ENCODE results near the gene STARD3NL.

Gene STARD3NL

DNA sequence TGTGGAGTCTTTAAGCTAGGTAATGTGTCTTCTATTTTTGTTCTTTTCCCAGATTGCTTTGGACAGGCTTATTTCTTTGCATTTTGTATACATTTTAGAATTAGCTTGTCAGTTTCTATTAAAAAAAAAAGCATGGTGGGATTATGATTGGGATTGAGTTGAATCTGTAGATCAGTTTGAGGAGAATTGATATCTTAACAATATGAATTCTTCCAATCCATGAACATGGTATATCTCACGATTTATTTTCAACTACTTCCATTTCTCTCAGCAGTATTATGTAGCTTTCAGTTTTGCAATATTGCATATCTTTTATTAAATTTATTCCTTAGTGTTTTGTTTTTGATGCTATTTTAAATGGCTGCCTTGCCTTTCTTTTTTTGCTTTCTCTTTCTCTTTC, 13.7 kb downstream of the STARD3NL start:
- ATAC-seq (replicated peaks) (no peak), DNase-seq (no peak)
- Mint-ChIP-seq H3K27me3 (no peaks in the 10 kb centered on the region), H3K9me3 (peaks cover 2 to 4% of the 10 kb centered on the region in 2 donors), H3K4me1 (peaks cover 26 to 49% of the 10 kb centered on the region in 2 donors), H3K36me3 (peaks cover 8 to 14% of the 10 kb centered on the region in 2 donors), H3K27ac (no peak overlapping the region), H3K4me3 (no peak overlapping the region)

DNA sequence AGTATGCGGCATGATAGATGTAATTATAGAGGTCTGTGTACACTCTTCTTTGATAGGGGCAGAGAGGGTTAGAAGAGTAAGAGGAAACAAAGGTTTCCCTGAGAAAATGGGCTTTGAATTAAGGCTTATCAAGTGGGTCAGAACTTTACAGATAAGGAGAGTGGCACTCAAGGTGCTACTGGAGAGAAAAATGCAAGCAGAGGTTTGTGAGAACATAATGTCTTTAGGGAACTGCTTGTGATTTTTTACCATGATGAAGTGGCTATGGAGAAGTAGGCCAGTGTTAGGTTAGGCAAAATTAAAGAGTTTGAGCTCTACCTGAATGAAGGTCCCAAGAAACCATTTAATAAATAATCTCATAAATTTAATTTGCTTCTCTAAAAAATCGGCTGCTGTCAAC, 14.3 kb downstream of the STARD3NL start:
- H3K36me3 Mint-ChIP-seq, result peaks cover 10 to 13% of the 10 kb centered on the region in 2 donors
- H3K9me3 Mint-ChIP-seq, result peaks cover 2 to 4% of the 10 kb centered on the region in 2 donors
- peaks cover 25 to 49% of the 10 kb centered on the region in 2 donors for H3K4me1 Mint-ChIP-seq
- H3K27ac Mint-ChIP-seq, result no peak overlapping the region
- no peak overlapping the region for H3K4me3 Mint-ChIP-seq
- DNase-seq, result no peak
- no peaks in the 10 kb centered on the region for H3K27me3 Mint-ChIP-seq
- no peak for ATAC-seq (replicated peaks)

GRCh38 chr7:38195804-38196595, 18.0 kb downstream of the STARD3NL start:
- H3K4me1 Mint-ChIP-seq, result peaks cover 17 to 35% of the 10 kb centered on the region in 2 donors
- ATAC-seq (replicated peaks) (no peak), DNase-seq (no peak)
- no peak overlapping the region for H3K27ac Mint-ChIP-seq
- H3K9me3 Mint-ChIP-seq, result peaks cover 2 to 4% of the 10 kb centered on the region in 2 donors
- no peak overlapping the region for H3K4me3 Mint-ChIP-seq
- H3K36me3 Mint-ChIP-seq, result peaks cover 10 to 13% of the 10 kb centered on the region in 2 donors
- no peaks in the 10 kb centered on the region for H3K27me3 Mint-ChIP-seq

DNA sequence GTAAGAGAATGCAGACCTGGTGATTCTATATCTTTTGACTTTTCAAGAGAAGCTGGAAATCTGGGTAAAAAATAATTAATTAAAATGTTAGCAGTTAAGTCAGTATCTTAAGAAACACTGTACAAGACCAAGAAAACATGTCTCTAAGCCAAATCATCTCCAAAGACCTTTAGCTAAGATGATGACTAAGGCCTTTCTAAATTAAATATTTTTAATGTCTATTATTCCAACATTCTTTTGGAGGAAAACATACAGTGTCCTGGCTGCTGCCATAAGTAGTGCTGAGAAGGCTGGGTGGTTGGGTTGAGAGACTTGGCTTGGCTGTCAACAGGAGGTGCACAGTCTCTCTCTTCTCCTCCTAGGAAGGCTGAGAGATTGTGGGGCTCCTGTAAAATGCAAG, 20.3 kb downstream of the STARD3NL start:
- ATAC-seq (replicated peaks), result no peak
- no peak for DNase-seq
- H3K4me1 Mint-ChIP-seq, result peaks cover 13 to 22% of the 10 kb centered on the region in 2 donors
- peaks cover 6 to 8% of the 10 kb centered on the region in 2 donors for H3K36me3 Mint-ChIP-seq
- H3K27ac Mint-ChIP-seq, result no peak overlapping the region
- no peaks in the 10 kb centered on the region for H3K9me3 Mint-ChIP-seq
- no peaks in the 10 kb centered on the region for H3K27me3 Mint-ChIP-seq
- no peak overlapping the region for H3K4me3 Mint-ChIP-seq

DNA sequence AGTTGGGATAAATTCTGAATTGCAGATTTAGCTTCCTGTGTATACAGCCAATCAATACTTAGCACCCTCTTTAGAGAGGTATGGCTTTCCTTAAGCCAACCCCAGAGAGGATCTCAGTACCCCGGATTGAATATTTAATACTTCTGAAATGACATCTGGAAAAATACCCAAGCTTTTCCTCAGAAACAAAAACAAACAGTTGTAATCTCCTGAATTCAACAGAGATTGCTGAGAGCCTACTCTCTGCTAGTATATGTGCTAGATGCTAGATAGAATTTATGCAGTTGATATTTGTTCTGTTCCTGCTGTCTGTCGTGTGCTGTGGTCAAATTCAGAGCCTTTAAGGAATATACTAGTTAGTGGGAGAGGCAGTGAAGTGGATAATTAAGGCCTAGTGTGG, 21.1 kb downstream of the STARD3NL start:
- peaks cover 6 to 8% of the 10 kb centered on the region in 2 donors for H3K36me3 Mint-ChIP-seq
- DNase-seq (no peak), ATAC-seq (replicated peaks) (no peak)
- H3K27ac Mint-ChIP-seq, result no peak overlapping the region
- H3K4me3 Mint-ChIP-seq, result no peak overlapping the region
- H3K4me1 Mint-ChIP-seq, result peaks cover 13 to 22% of the 10 kb centered on the region in 2 donors
- no peaks in the 10 kb centered on the region for H3K9me3 Mint-ChIP-seq
- H3K27me3 Mint-ChIP-seq, result no peaks in the 10 kb centered on the region

- ATAC-seq (replicated peaks), result no peak
- Mint-ChIP-seq H3K4me3 (no peak overlapping the region), H3K4me1 (peaks cover 13 to 22% of the 10 kb centered on the region in 2 donors), H3K9me3 (no peaks in the 10 kb centered on the region), H3K27me3 (no peaks in the 10 kb centered on the region), H3K36me3 (peaks cover 6 to 8% of the 10 kb centered on the region in 2 donors), H3K27ac (no peak overlapping the region)
- DNase-seq, result no peak
These were observed 21.7 kb downstream of the STARD3NL start for GRCh38 chr7:38199782-38200181.

DNA sequence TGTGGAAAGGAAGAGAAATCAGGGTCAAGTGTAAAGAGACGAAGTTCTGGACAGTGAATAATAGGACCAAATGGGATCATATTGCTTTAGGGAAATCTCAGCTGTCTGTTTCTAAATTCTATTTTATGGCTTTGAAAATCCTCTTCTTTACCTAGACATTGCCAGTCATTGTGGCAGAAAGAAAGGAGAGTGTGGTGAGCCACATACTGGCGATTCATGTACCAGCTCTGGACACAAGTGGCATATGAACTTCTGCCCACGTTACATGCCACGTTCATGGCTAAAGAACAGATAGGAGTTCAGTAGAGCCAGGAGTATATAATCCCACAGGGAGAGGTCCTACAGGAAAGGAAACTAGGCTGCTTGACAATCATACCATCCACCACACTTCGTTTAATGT, 28.0 kb downstream of the STARD3NL start:
- no peak overlapping the region for H3K27ac Mint-ChIP-seq
- ATAC-seq (replicated peaks), result no peak
- no peak for DNase-seq
- H3K9me3 Mint-ChIP-seq, result no peaks in the 10 kb centered on the region
- H3K27me3 Mint-ChIP-seq, result no peaks in the 10 kb centered on the region
- peaks cover 0 to 2% of the 10 kb centered on the region in 2 donors for H3K4me1 Mint-ChIP-seq
- H3K36me3 Mint-ChIP-seq, result peaks cover 7 to 16% of the 10 kb centered on the region in 2 donors
- H3K4me3 Mint-ChIP-seq, result no peak overlapping the region

- Mint-ChIP-seq H3K4me1 (peaks cover 0 to 7% of the 10 kb centered on the region in 2 donors), H3K27ac (no peak overlapping the region), H3K9me3 (no peaks in the 10 kb centered on the region), H3K36me3 (peaks cover 6 to 17% of the 10 kb centered on the region in 2 donors), H3K27me3 (no peaks in the 10 kb centered on the region), H3K4me3 (no peak overlapping the region)
- DNase-seq (no peak), ATAC-seq (replicated peaks) (no peak)
These were observed 29.8 kb downstream of the STARD3NL start for GRCh38 chr7:38207843-38208242.

GRCh38 chr7:38211486-38211885, 33.4 kb downstream of the STARD3NL start:
- H3K27me3 Mint-ChIP-seq, result no peaks in the 10 kb centered on the region
- H3K27ac Mint-ChIP-seq, result no peak overlapping the region
- H3K36me3 Mint-ChIP-seq, result peaks cover 4 to 19% of the 10 kb centered on the region in 2 donors
- H3K9me3 Mint-ChIP-seq, result no peaks in the 10 kb centered on the region
- H3K4me3 Mint-ChIP-seq, result no peak overlapping the region
- DNase-seq (no peak), ATAC-seq (replicated peaks) (no peak)
- H3K4me1 Mint-ChIP-seq, result peaks cover 7 to 8% of the 10 kb centered on the region in 2 donors

- DNase-seq (no peak), ATAC-seq (replicated peaks) (no peak)
- Mint-ChIP-seq H3K9me3 (no peaks in the 10 kb centered on the region), H3K36me3 (peaks cover 4 to 19% of the 10 kb centered on the region in 2 donors), H3K27ac (no peak overlapping the region), H3K4me1 (peaks cover 7 to 8% of the 10 kb centered on the region in 2 donors), H3K27me3 (no peaks in the 10 kb centered on the region), H3K4me3 (no peak overlapping the region)
These were observed 33.9 kb downstream of the STARD3NL start for GRCh38 chr7:38211940-38212339.

DNA sequence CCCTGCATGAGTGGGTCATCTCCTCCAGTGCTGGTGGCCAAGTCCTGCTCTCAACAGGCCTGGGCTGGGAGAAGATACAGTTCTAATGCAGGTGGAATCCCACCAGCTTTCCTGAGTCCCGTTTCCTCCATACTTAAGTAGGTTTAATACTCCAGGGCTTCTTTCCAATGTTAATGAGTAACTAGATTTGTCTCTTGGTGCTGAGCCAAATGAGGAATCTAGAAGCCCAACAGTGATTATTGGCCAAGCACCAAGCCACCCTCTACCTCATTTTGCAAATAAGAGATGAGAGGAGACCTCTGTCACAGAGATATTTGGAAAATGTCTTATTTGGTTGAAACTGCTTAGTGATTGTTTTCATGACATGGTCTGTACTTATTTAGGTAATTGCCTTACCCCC, 37.1 kb downstream of the STARD3NL start:
- Mint-ChIP-seq H3K27me3 (no peaks in the 10 kb centered on the region), H3K36me3 (peaks cover 18 to 23% of the 10 kb centered on the region in 2 donors), H3K27ac (no peak overlapping the region), H3K4me3 (no peak overlapping the region), H3K9me3 (no peaks in the 10 kb centered on the region), H3K4me1 (peaks cover 7 to 8% of the 10 kb centered on the region in 2 donors)
- no peak for DNase-seq
- ATAC-seq (replicated peaks), result no peak

- ATAC-seq (replicated peaks), result peak; percentile 92 to 98
- H3K4me3 Mint-ChIP-seq, result no peak overlapping the region
- peak; percentile 59 for DNase-seq
- peaks cover 7 to 8% of the 10 kb centered on the region in 2 donors for H3K4me1 Mint-ChIP-seq
- peaks cover 24 to 29% of the 10 kb centered on the region in 2 donors for H3K36me3 Mint-ChIP-seq
- H3K27me3 Mint-ChIP-seq, result no peaks in the 10 kb centered on the region
- H3K27ac Mint-ChIP-seq, result no peak overlapping the region
- H3K9me3 Mint-ChIP-seq, result no peaks in the 10 kb centered on the region
These were observed 38.0 kb downstream of the STARD3NL start for GRCh38 chr7:38215735-38216670.

- no peak for ATAC-seq (replicated peaks)
- no peak overlapping the region for H3K27ac Mint-ChIP-seq
- H3K27me3 Mint-ChIP-seq, result no peaks in the 10 kb centered on the region
- H3K9me3 Mint-ChIP-seq, result no peaks in the 10 kb centered on the region
- no peak for DNase-seq
- peaks cover 4 to 11% of the 10 kb centered on the region in 2 donors for H3K4me1 Mint-ChIP-seq
- H3K36me3 Mint-ChIP-seq, result peaks cover 21 to 31% of the 10 kb centered on the region in 2 donors
- no peak overlapping the region for H3K4me3 Mint-ChIP-seq
These were observed 39.6 kb downstream of the STARD3NL start for GRCh38 chr7:38217672-38218071.

DNA sequence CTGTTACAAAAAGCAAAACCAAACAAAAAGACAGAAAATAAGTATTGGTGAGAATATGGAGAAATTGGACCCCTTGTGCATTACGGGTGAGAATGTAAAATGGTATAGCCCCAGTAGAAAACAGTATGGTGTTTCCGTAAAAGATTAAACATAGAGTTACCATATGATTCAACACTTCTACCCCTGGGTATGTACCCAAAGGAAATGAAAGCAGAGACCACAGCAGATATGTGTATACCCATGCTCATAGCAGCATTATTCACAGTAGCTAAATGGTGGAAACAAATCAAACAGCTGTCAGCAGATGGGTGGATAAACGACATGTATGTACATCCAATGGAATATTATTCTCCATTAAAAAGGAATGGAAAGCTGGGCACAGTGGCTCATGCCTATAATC, 42.4 kb downstream of the STARD3NL start:
- DNase-seq (no peak), ATAC-seq (replicated peaks) (no peak)
- Mint-ChIP-seq H3K27me3 (no peaks in the 10 kb centered on the region), H3K4me3 (no peak overlapping the region), H3K9me3 (no peaks in the 10 kb centered on the region), H3K4me1 (peaks cover 4 to 13% of the 10 kb centered on the region in 2 donors), H3K27ac (no peak overlapping the region), H3K36me3 (peaks cover 22 to 32% of the 10 kb centered on the region in 2 donors)

Data from stimulated activated naive B cell treated with anti-CD40 and anti-IgM and Interleukin-4, amounts not matched to agents 10 μg/mL and 1 μg/mL and 100 μg/mL, for 72 hours (primary cell).